Measurements from ENCODE around the gene ZBTB16.
A peak's percentile ranks its signal among the peaks of the same experiment; 100 is the strongest.

The ZBTB16 gene

GRCh38 chr11:114059278-114059983 lies at the start of gene ZBTB16:
TSS of gene ZBTB16 (plus strand) at chr11:114059711. CDS start at chr11:114063301, 3,590 bp downstream.
- peak within 1 kb of the TSS; percentile 74 for H3K4me3 ChIP-seq (ENCODE audit: low read depth, low read length)

GRCh38 chr11:114010931-114011330 lies 48.6 kb upstream of the ZBTB16 start:
- TF ChIP-seq MYC (IDR thresholded peaks at IDR 0.05; ENCODE audit: low read depth, low read length) (no peak), POLR2A (IDR thresholded peaks at IDR 0.05; ENCODE audit: extremely low read depth, insufficient read length) (no peak), MAX (IDR thresholded peaks at IDR 0.05; ENCODE audit: low read depth, low read length) (no peak)
- TF ChIP-seq, protein P1, sequence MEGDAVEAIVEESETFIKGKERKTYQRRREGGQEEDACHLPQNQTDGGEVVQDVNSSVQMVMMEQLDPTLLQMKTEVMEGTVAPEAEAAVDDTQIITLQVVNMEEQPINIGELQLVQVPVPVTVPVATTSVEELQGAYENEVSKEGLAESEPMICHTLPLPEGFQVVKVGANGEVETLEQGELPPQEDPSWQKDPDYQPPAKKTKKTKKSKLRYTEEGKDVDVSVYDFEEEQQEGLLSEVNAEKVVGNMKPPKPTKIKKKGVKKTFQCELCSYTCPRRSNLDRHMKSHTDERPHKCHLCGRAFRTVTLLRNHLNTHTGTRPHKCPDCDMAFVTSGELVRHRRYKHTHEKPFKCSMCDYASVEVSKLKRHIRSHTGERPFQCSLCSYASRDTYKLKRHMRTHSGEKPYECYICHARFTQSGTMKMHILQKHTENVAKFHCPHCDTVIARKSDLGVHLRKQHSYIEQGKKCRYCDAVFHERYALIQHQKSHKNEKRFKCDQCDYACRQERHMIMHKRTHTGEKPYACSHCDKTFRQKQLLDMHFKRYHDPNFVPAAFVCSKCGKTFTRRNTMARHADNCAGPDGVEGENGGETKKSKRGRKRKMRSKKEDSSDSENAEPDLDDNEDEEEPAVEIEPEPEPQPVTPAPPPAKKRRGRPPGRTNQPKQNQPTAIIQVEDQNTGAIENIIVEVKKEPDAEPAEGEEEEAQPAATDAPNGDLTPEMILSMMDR (IDR thresholded peaks at IDR 0.05; ENCODE audit: low read depth, low read length), result no peak
- DNase-seq (ENCODE audit: low read depth), result no peak
- H3K4me3 ChIP-seq (ENCODE audit: low read depth, low read length), result no peak overlapping the region

More at GRCh38 chr11:114059278-114059983, at the start of gene ZBTB16:
- DNase-seq (ENCODE audit: low read depth), result peak; percentile 94
- TF ChIP-seq, protein P1 (IDR thresholded peaks at IDR 0.05; ENCODE audit: low read depth, low read length), result peak; percentile 5
- TF ChIP-seq MAX (IDR thresholded peaks at IDR 0.05; ENCODE audit: low read depth, low read length) (peak; percentile 6; the same call in 1 of the 2 replicates), POLR2A (IDR thresholded peaks at IDR 0.05; ENCODE audit: extremely low read depth, insufficient read length) (peak; percentile 56), MYC (IDR thresholded peaks at IDR 0.05; ENCODE audit: low read depth, low read length) (peak; percentile 66; the same call in 1 of the 2 replicates)

DNA sequence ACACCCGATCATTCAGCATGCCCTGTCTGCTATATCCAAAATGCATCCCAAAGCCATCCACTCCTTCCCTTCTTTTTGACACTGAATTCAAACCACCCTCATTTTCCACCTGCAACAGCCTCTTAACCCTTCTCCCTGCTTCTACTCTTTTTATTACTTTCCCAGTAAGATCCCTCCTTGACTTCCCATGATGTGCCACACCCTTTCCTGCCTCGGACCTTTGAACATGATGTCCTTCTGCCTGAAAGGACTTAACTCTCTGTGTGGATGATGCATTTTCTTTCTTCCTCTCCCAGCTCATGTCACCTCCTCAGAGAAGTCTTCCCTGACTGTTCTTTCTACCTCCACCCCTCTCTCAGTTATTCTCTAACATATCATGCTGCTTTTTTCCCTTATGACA lies 48.1 kb upstream of the ZBTB16 start:
- no peak for DNase-seq (ENCODE audit: low read depth)
- no peak for TF ChIP-seq POLR2A (IDR thresholded peaks at IDR 0.05; ENCODE audit: extremely low read depth, insufficient read length)
- TF ChIP-seq, protein P1 (IDR thresholded peaks at IDR 0.05; ENCODE audit: low read depth, low read length), result no peak
- no peak for TF ChIP-seq MAX (IDR thresholded peaks at IDR 0.05; ENCODE audit: low read depth, low read length)
- TF ChIP-seq MYC (IDR thresholded peaks at IDR 0.05; ENCODE audit: low read depth, low read length), result no peak
- no peak overlapping the region for H3K4me3 ChIP-seq (ENCODE audit: low read depth, low read length)

- 0 out of 2 replicates have a peak, but pooled peaks have one; percentile 18 for TF ChIP-seq MAX (IDR thresholded peaks at IDR 0.05; ENCODE audit: low read depth, low read length)
- TF ChIP-seq, protein P1 (IDR thresholded peaks at IDR 0.05; ENCODE audit: low read depth, low read length), result no peak
- DNase-seq (ENCODE audit: low read depth), result no peak
- H3K4me3 ChIP-seq (ENCODE audit: low read depth, low read length), result no peak overlapping the region
Measured at GRCh38 chr11:114015117-114015516, 44.4 kb upstream of the ZBTB16 start.

GRCh38 chr11:114016986-114017385 lies 42.5 kb upstream of the ZBTB16 start:
- DNase-seq (ENCODE audit: low read depth), result no peak

More at GRCh38 chr11:114016986-114017385, 42.5 kb upstream of the ZBTB16 start:
- TF ChIP-seq POLR2A (IDR thresholded peaks at IDR 0.05; ENCODE audit: extremely low read depth, insufficient read length) (no peak), MYC (IDR thresholded peaks at IDR 0.05; ENCODE audit: low read depth, low read length) (no peak), MAX (IDR thresholded peaks at IDR 0.05; ENCODE audit: low read depth, low read length) (no peak)
- TF ChIP-seq, protein P1 (IDR thresholded peaks at IDR 0.05; ENCODE audit: low read depth, low read length), result no peak
- H3K4me3 ChIP-seq (ENCODE audit: low read depth, low read length), result no peak overlapping the region

All from NB4 (cell line).